GM19467 (cell line): ENCODE results near the gene HLA-DOB.

Experiments
- ATAC-seq: cut with Tn5 transposase; IDR thresholded peaks from one replicate; pipeline ENCODE4 v1.9.1; 2021; ENCODE audit warnings: mild to moderate bottlenecking, moderate library complexity; ENCODE audit not compliant: unreplicated experiment

Gene HLA-DOB

DNA sequence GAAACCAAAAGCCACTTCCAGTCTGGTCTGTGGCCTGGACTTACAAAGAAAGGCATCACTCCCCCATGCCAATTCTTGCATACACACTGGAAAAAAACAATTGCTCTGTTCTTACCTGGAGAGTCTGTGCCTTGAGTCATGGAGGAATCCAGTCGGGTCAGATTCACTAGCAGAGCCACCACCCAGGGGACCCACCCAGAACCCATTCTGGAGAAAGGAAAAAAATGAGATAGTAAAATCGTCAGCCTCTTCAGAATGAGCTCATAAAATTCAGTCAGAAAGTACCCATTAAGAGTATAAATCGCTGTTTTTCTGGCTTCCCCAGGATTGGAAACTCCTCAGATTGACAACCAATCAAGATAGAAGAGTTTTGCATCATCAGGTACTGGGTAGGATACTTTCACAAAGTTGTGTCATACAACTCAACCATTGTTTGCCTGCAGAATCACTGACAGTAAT, at the start of gene HLA-DOB:
Gene HLA-DOB, minus strand, starts transcription at position 257 of the 459 bp plus-strand sequence. Its CDS starts 51 bp downstream, at position 206.
- no peak for ATAC-seq

GRCh38 chr6:32865724-32866443, 49.1 kb upstream of the HLA-DOB start:
- no peak for ATAC-seq

DNA sequence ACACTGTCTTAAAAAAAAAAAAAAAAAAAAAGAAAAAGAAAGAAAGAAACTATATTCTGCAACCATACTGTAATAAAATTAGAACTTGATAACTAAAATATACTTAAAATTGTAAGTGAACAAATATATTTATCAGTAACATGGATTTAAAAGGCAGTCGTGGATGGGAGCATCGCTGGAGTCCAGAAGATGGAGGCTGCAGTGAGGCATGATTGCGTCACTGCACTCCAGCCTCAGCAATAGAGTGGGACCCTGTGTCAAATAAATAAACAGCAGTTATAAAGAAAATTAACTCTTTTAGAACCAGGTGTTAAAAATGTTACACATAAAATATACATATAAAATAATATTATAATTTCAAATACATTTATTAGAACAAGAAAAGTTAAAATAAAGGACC, 45.9 kb upstream of the HLA-DOB start:
- ATAC-seq, result no peak

DNA sequence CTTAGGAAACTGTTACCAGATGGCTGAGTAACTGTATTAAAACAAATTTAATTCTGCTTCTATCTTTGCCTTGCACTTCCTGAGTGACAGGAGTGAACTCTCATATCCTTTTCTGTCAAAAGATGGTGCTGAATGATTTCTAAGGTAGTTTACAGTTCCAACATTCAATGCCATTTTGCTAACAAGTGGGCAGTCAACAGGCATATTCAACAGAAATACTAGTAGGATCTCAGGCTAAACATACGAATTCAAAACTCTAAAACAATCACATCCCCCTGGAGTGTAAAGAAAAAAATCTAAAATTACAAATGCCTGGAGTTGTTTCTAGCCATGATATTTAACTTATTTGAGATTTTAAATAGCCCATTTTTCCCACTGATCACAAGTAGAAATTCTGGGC, 43.9 kb upstream of the HLA-DOB start:
- ATAC-seq, result no peak

DNA sequence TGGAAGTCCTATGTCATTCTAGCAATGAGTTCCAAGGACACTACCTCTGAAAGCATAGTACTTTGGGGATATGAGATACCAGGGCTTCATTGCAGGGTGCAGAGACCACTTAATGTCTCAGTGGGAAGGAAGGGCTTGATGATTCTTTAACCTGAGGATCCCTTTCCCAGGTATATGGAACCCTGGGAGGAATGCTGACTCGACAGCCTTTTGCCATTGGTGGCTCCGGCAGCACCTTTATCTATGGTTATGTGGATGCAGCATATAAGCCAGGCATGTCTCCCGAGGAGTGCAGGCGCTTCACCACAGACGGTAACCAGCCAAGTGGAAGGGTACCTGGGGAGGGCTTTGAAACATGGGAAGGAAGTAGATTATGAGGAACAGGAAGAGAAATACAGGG, 41.4 kb upstream of the HLA-DOB start:
- no peak for ATAC-seq

DNA sequence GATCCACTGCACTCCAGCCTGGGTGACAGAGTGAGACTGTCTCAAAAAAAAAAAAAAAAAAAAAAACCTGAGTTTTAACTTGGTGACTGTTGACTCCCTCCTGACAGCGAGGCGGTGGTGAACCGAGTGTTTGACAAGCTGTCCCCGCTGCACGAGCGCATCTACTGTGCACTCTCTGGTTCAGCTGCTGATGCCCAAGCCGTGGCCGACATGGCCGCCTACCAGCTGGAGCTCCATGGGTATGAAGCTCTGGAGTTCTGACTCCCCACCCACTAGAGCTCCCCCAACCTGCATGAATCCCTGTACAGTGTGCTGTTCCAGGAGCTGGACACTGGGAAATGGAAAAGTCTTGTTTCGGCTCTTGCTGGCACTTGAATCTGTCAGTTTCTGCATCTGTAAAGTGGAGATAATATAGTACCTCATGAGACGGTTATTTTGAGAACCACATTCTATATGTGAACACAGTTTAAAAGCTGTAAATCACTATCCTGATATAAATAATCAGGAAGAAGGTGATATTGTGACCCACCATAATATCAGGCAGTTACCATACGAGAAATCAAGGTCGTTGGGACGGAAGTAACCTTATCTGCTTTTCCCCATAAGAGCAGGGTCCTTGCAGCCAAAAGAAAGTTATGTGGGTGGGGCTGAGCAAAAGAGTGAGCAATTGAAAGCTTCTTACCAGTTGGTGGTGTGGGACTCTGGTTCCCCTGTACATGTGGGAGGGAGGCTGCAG, 40.5 kb upstream of the HLA-DOB start:
- no peak for ATAC-seq

GRCh38 chr6:32855467-32856174, 38.8 kb upstream of the HLA-DOB start:
- no peak for ATAC-seq

DNA sequence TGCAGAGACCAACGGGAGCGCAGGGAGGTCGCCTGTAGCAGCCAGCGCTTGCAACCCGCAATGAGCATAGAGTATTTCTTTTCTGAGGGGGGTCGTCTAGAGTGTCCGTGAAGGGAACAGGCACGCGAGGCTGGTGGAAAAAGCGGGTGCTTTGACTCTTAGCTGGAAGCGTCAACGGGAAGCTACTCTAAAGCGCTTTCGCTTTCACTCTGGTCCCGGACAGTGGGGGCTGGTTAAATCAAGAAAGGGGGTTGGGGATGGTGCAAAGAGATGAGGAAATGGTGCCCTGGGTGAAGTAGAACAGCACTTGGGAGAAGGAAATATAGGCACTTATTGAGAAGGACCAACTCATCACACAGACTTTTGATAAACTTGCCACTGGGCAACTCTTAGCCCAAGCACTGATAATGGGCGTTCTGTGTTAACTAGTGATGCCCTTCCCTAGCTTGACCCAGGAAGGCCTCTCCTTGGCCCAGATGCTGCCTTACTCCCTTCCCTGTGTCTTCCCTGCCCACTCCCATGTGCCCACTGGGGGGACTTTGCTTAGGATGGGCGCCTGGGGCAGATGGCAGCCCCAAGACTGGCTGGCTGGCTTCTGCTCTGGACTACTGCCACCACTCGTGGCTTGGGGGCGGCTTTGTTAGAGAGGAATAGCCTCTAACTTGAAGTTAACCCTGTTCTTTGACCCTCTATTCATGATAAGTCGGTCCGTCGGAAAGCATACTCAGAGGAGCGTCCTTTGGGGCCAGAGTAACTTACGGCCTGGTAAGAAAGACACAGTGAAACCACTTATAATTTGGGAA, 37.8 kb upstream of the HLA-DOB start:
- ATAC-seq, result peak; percentile 18

GRCh38 chr6:32853541-32854375, 37.0 kb upstream of the HLA-DOB start, which contains the start of the genes PSMB9 and TAP1:
Gene PSMB9, plus strand, starts transcription at chr6:32854192. Its CDS starts 38 bp downstream, at chr6:32854230.
Gene TAP1, minus strand, starts transcription at chr6:32853704. Its CDS starts 68 bp downstream, at chr6:32853636.
- ATAC-seq, result peak; percentile 78

- no peak for ATAC-seq
These were observed 36.2 kb upstream of the HLA-DOB start for GRCh38 chr6:32852844-32853540.

GRCh38 chr6:32852018-32852843, 35.4 kb upstream of the HLA-DOB start:
- ATAC-seq, result no peak

- no peak for ATAC-seq
These were observed 34.2 kb upstream of the HLA-DOB start for GRCh38 chr6:32851025-32851424.

GRCh38 chr6:32849126-32849525, 32.3 kb upstream of the HLA-DOB start:
- ATAC-seq, result no peak

DNA sequence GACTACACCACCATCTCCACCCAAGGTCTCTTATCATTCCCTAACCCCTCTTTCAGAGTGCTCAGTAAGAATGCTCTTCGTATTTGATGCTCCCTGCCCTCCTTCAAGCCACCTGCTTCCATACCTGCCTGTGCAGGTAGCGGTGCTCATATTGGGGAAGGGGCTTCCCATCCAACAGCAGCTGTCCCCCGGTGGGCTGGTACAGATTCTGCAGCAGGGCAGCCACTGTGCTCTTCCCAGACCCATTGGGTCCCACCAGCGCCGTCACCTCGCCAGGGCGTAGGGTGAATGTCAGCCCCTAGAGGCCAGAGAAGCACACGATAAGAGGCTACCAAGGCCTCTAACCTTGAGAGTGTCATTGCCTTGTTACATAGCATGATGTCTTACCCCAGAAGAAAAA, 31.0 kb upstream of the HLA-DOB start:
- no peak for ATAC-seq

- no peak for ATAC-seq
These were observed 30.2 kb upstream of the HLA-DOB start for GRCh38 chr6:32847004-32847403.

- no peak for ATAC-seq
These were observed 28.6 kb upstream of the HLA-DOB start for GRCh38 chr6:32845384-32845884.

GRCh38 chr6:32844839-32845383, 28.1 kb upstream of the HLA-DOB start:
- ATAC-seq, result no peak
